Neuronal stem cell (in vitro differentiated cells): ENCODE results near the gene GREB1.

ENCODE experiments used
- DNase-seq: peaks from one replicate; pipeline ENCODE4 v3.0.0-alpha.2; 2013; ENCODE audit warnings: low spot score
- H2AFZ ChIP-seq: one replicate; pipeline ENCODE4 v1.6.1; 2013; ENCODE audit warnings: mild to moderate bottlenecking, low read length, inconsistent platforms
- H2AK5ac ChIP-seq: 2 replicates; pipeline ENCODE4 v1.6.1; 2013; ENCODE audit warnings: low read depth, mild to moderate bottlenecking, inconsistent platforms, low read length, moderate library complexity, mixed read lengths
- H2BK120ac ChIP-seq: 2 replicates; pipeline ENCODE4 v1.6.1; 2013; ENCODE audit warnings: low read depth, mild to moderate bottlenecking, inconsistent platforms, low read length, moderate library complexity, mixed read lengths
- H2BK12ac ChIP-seq: one replicate; pipeline ENCODE4 v1.6.1; 2013; ENCODE audit warnings: low read length, inconsistent platforms
- H2BK15ac ChIP-seq: 2 replicates; pipeline ENCODE4 v1.6.1; 2013; ENCODE audit warnings: mild to moderate bottlenecking, low read length, inconsistent platforms, mixed read lengths
- H2BK5ac ChIP-seq: one replicate; pipeline ENCODE4 v1.6.1; 2013; ENCODE audit warnings: inconsistent platforms, mild to moderate bottlenecking, low read length, moderate library complexity
- H3K14ac ChIP-seq: one replicate; pipeline ENCODE4 v1.6.1; 2013; ENCODE audit warnings: low read length, inconsistent platforms
- H3K18ac ChIP-seq: 2 replicates; pipeline ENCODE4 v1.6.1; 2013; ENCODE audit warnings: low read length, inconsistent platforms
- H3K23ac ChIP-seq: 2 replicates; pipeline ENCODE4 v1.6.1; 2013; ENCODE audit warnings: low read depth, mild to moderate bottlenecking, mixed read lengths, low read length, inconsistent platforms; ENCODE audit not compliant: poor library complexity
- H3K27ac ChIP-seq: replicated peaks from 3 replicates; pipeline ENCODE4 v1.5.1; 2013; ENCODE audit warnings: low read length, inconsistent platforms
- H3K27me3 ChIP-seq, 3 experiments: 2 replicates each; pipeline ENCODE4 v1.6.1; 2013; ENCODE audit warnings: low read length in 3 of 3, mild to moderate bottlenecking in 2 of 3, inconsistent platforms in 1 of 3, low read depth in 1 of 3, mixed read lengths in 1 of 3, moderate library complexity in 1 of 3; ENCODE audit not compliant: control insufficient read depth in 3 of 3, insufficient read depth in 3 of 3
- H3K36me3 ChIP-seq, 2 donors: replicated peaks in 1 of 2; 2 replicates each; pipeline ENCODE4 v1.6.1; 2013; ENCODE audit warnings: low read length in 2 of 2; ENCODE audit not compliant: control insufficient read depth in 2 of 2, insufficient read depth in 2 of 2
- H3K4ac ChIP-seq: 2 replicates; pipeline ENCODE4 v1.6.1; 2013; ENCODE audit warnings: inconsistent platforms, mild to moderate bottlenecking, low read length, moderate library complexity
- H3K4me1 ChIP-seq, 2 donors: 1 replicate in 1 of 2; 2 replicates in 1 of 2; pipeline ENCODE4 v1.6.1; 2013; ENCODE audit warnings: low read length in 2 of 2, low read depth in 1 of 2; ENCODE audit not compliant: control insufficient read depth in 2 of 2, insufficient read depth in 1 of 2
- H3K4me2 ChIP-seq: one replicate; pipeline ENCODE4 v1.6.1; 2013; ENCODE audit warnings: mild to moderate bottlenecking, low read length, inconsistent platforms; ENCODE audit not compliant: insufficient read depth, poor library complexity, severe bottlenecking
- H3K4me3 ChIP-seq, 2 donors: 2 replicates each; pipeline ENCODE4 v1.5.1; 2013; ENCODE audit warnings: low read length in 2 of 2, mild to moderate bottlenecking in 2 of 2, inconsistent platforms in 1 of 2, moderate library complexity in 1 of 2
- H3K79me1 ChIP-seq: one replicate; pipeline ENCODE4 v1.6.1; 2013; ENCODE audit warnings: low read depth, mild to moderate bottlenecking, inconsistent platforms, low read length, moderate library complexity
- H3K9ac ChIP-seq: one replicate; pipeline ENCODE4 v1.6.1; 2013; ENCODE audit warnings: mild to moderate bottlenecking, low read depth, low read length, inconsistent platforms; ENCODE audit not compliant: poor library complexity
- H3K9me3 ChIP-seq, 2 donors: replicated peaks in 1 of 2; 2 replicates each; pipeline versions ENCODE3 to v1.6.1; 2013; ENCODE audit warnings: low read length in 2 of 2, mild to moderate bottlenecking in 2 of 2, inconsistent platforms in 1 of 2, low read depth in 1 of 2, mixed read lengths in 1 of 2, moderate library complexity in 1 of 2; ENCODE audit not compliant: control insufficient read depth in 2 of 2, insufficient read depth in 1 of 2
- H4K8ac ChIP-seq: one replicate; pipeline ENCODE4 v1.6.1; 2013; ENCODE audit warnings: low read depth, mild to moderate bottlenecking, inconsistent platforms, low read length, moderate library complexity
- H4K91ac ChIP-seq: one replicate; pipeline ENCODE4 v1.6.1; 2013; ENCODE audit warnings: low read length, low read depth, mild to moderate bottlenecking, inconsistent platforms; ENCODE audit not compliant: poor library complexity
- WGBS, 2 donors: extraction: QIAGEN DNeasy Blood & Tissue Kit; methylation state at CpG; one replicate each; pipeline ENCODE4 v1.1.7; 2013; ENCODE audit warnings: missing lambda C conversion rate in 2 of 2, mixed read lengths in 1 of 2; ENCODE audit not compliant: insufficient read length in 2 of 2, insufficient replicate concordance in 1 of 2; ENCODE audit errors: extremely low coverage in 2 of 2; 5-methylcytosine and 5-hydroxymethylcytosine counted together

GREB1 gene

DNA sequence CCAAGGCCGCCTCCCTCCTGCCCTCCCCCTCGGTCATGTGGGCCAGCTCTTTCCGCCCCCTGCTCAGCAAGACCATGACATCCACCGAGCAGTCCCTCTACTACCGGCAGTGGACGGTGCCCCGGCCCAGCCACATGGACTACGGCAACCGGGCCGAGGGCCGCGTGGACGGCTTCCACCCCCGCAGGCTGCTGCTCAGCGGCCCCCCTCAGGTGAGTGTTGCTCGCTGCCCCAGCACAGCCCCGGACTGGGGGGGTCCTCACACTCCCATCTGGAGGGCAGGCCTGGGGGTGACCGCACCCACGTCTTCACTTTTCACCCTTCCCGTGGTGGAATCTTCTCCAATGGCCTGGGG, 84.8 kb downstream of the GREB1 start:
- WGBS, 2 donors = no CpG with 5 or more reads among the region's 20 CpGs

DNA sequence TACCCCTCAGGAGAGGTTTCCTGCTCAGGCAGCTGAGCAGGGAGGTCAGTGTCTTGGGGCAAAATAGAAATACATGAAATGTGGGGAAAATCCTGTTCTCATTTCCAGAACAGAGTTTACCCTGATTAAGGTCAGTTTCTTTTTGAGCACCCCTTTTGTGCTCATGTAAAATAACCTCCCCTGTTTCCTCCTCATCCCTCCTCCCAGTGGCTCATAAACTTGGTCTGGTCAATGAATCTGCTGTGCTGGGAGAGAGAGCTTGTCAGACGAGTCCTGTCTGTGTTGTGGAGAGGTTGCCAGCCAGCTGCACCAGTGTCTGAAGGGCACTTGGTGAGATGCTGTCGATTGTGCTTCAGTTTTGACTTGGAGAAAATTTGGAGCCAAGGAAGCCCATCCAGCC, 87.6 kb downstream of the GREB1 start:
- Histone ChIP-seq H4K91ac (no peak overlapping the region), H3K14ac (no peak overlapping the region), H3K27ac (no peak overlapping the region), H2BK15ac (no peak overlapping the region), H4K8ac (no peak overlapping the region), H3K4me2 (no peak overlapping the region), H3K23ac (no peak overlapping the region), H3K4ac (no peak overlapping the region), H3K36me3 (peaks cover 40 to 100% of the 10 kb centered on the region in 2 donors), H3K18ac (no peak overlapping the region), H2BK120ac (no peak overlapping the region), H2BK12ac (no peak overlapping the region), H2AK5ac (no peak overlapping the region), H3K9ac (no peak overlapping the region), H3K4me3 (no peak overlapping the region), H3K9me3 (peaks cover under 1% of the 10 kb centered on the region in 2 donors), H3K27me3 (no peaks in the 10 kb centered on the region), H3K79me1 (no peaks in the 10 kb centered on the region), H3K4me1 (no peaks in the 10 kb centered on the region), H2BK5ac (no peak overlapping the region), H2AFZ (no peak overlapping the region)
- no CpG with 5 or more reads among the region's 2 CpGs for WGBS, 2 donors
- no peak for DNase-seq

More for the DNA sequence above, 84.8 kb downstream of the GREB1 start:
- Histone ChIP-seq H3K4ac (no peak overlapping the region), H3K14ac (no peak overlapping the region), H4K91ac (no peak overlapping the region), H3K4me1 (no peaks in the 10 kb centered on the region), H2BK12ac (no peak overlapping the region), H3K36me3 (peaks cover 39 to 99% of the 10 kb centered on the region in 2 donors), H3K23ac (peak overlapping the region; percentile 49), H3K18ac (no peak overlapping the region), H4K8ac (no peak overlapping the region), H3K4me3 (no peak overlapping the region), H2BK5ac (no peak overlapping the region), H3K79me1 (peaks cover 2% of the 10 kb centered on the region), H3K27ac (no peak overlapping the region), H2AK5ac (no peak overlapping the region), H2BK120ac (no peak overlapping the region), H2AFZ (no peak overlapping the region), H3K27me3 (no peaks in the 10 kb centered on the region), H2BK15ac (no peak overlapping the region), H3K9me3 (no peaks in the 10 kb centered on the region), H3K4me2 (no peak overlapping the region), H3K9ac (peak overlapping the region; percentile 9)
- no peak for DNase-seq

DNA sequence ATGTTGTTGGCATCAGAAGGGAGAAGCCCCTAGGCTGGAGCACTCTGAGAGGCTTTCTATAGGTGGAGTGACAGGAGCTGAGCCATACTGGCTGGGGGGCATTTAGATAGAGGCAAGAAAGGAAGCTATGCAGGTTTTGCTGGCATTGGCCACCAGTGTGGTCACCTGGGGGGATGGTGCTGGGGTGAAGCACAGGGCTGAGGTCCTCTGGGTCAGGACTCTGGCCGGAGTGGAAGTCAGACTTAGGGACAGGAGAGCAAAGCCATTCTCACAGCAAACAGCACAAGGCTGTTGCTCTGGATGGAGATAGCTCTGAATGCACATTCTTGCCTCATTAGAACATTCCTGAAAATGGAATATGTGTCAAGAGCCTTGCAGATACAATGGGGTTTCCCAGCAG, 88.8 kb downstream of the GREB1 start:
- no peak for DNase-seq
- H3K4ac ChIP-seq = no peak overlapping the region
- H3K9ac ChIP-seq = no peak overlapping the region
- no peak overlapping the region for H2AFZ ChIP-seq
- peaks cover 7 to 10% of the 10 kb centered on the region in 2 donors for H3K9me3 ChIP-seq
- H3K4me1 ChIP-seq = no peaks in the 10 kb centered on the region
- no peak overlapping the region for H3K18ac ChIP-seq
- H3K27ac ChIP-seq = no peak overlapping the region
- H2BK120ac ChIP-seq = no peak overlapping the region
- H3K14ac ChIP-seq = no peak overlapping the region
- no peak overlapping the region for H2BK15ac ChIP-seq
- H2BK12ac ChIP-seq = no peak overlapping the region
- no peak overlapping the region for H4K8ac ChIP-seq
- H2AK5ac ChIP-seq = no peak overlapping the region
- no peak overlapping the region for H4K91ac ChIP-seq
- no peak overlapping the region for H2BK5ac ChIP-seq
- WGBS, 2 donors = no CpG with 5 or more reads among the region's 1 CpG
- no peak overlapping the region for H3K4me3 ChIP-seq
- no peak overlapping the region for H3K23ac ChIP-seq
- H3K79me1 ChIP-seq = no peaks in the 10 kb centered on the region
- H3K4me2 ChIP-seq = no peak overlapping the region
- H3K36me3 ChIP-seq = peaks cover 45 to 100% of the 10 kb centered on the region in 2 donors
- H3K27me3 ChIP-seq = no peaks in the 10 kb centered on the region

DNA sequence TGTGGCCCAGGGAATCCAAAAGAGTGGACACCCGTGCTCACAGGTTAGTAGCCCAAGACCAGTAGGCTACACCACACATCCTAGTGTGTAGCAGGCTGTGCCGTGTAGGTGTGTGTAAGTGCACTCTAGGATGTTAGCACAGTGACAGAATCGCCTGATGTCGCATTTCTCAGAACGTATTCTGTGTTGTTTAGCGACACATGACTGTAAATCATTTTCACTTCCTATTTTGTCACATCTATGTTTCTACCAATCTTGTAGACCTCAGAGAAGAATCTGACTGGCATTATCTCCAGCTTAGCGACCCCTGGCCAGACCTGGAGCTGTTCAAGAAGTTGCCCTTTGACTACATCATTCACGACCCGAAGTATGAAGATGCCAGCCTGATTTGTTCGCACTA, 91.0 kb downstream of the GREB1 start:
- H3K4me2 ChIP-seq = no peak overlapping the region
- no peak for DNase-seq
- H2BK120ac ChIP-seq = no peak overlapping the region
- no peak overlapping the region for H3K4ac ChIP-seq
- no peak overlapping the region for H2BK15ac ChIP-seq
- H3K9ac ChIP-seq = no peak overlapping the region
- no peak overlapping the region for H3K4me3 ChIP-seq
- peaks cover 48 to 100% of the 10 kb centered on the region in 2 donors for H3K36me3 ChIP-seq
- peaks cover 7 to 10% of the 10 kb centered on the region in 2 donors for H3K9me3 ChIP-seq
- no peak overlapping the region for H4K91ac ChIP-seq
- H3K4me1 ChIP-seq = no peaks in the 10 kb centered on the region
- H2BK12ac ChIP-seq = no peak overlapping the region
- no peak overlapping the region for H3K14ac ChIP-seq
- H3K18ac ChIP-seq = no peak overlapping the region
- no peak overlapping the region for H3K23ac ChIP-seq
- no peak overlapping the region for H2BK5ac ChIP-seq
- H2AFZ ChIP-seq = no peak overlapping the region
- H3K27ac ChIP-seq = no peak overlapping the region
- no CpG with 5 or more reads among the region's 10 CpGs for WGBS, 2 donors
- H3K27me3 ChIP-seq = no peaks in the 10 kb centered on the region
- no peak overlapping the region for H2AK5ac ChIP-seq
- no peaks in the 10 kb centered on the region for H3K79me1 ChIP-seq
- no peak overlapping the region for H4K8ac ChIP-seq
